ENCODE data around the gene COPS2.
"Not testable (repeated sequence)": the region's sequence is repeated elsewhere in the genome, so short reads cannot be mapped to it uniquely, and the experiment has no call there.

Gene COPS2

GRCh38 chr15:49155110-49155833 is at the start of gene COPS2:
TSS of gene COPS2 (minus strand) at chr15:49155599. CDS start at chr15:49155578, 21 bp downstream.
- DNase-seq, result peak; percentile 81

DNA sequence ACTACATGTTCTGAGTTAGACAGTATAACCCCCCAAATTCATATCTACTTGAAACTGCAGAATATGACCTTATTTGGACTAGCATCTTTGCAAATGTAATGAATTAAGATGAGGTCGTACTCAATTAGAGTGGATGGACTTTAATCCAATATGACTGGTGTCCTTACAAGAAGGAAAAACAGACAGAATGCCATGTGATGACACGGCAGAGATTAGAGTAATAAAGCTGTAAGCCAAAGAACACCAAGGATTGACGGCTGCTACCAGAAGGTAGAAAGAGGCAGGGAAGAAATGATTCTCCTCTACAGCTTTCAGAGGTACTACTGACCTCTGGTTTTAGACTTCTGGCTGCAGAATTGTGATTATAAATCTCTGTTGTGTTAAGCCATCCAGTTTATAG is 44.9 kb upstream of the COPS2 start:
- no peak for DNase-seq

- DNase-seq, result no peak
Observed at GRCh38 chr15:49199666-49200065, 44.3 kb upstream of the COPS2 start.

GRCh38 chr15:49196856-49197255 is 41.5 kb upstream of the COPS2 start:
- no peak for DNase-seq

DNA sequence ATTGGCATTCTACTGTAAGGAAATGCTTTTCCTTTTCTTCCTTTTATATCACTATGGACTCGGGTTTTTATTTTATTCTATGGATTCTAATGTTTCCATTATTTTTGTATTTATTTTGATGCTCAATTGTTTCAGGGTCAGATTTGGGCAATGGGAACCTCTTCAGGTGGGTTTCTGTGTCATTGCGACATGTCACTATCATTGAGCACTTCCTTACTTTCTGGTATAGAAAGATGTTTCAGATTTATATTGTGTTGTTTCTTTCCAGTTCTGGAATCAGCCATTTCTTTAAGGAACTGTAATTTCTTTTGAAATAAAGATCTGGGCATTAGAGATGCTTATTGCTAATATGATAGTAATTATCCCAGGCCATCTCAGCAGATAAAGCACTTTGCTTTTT is 36.5 kb upstream of the COPS2 start:
- no peak for DNase-seq

DNA sequence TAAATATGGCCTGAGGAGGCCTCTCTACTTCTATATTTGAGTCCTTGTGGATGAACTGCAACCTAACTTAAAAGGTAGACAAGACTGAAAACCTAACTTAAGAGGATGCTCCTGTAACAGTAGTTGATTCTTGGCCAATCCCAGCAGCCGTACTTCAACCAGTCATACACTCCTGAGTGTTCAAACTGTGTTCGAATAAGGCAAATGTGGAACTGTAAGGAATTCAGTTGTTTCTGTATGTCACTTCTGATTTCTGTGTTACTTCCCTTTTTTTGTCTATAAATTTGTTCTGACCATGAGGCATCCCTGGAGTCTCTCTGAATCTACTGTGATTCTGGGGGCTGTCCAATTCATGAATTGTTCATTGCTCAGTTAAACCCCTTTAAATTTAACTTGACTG is 35.2 kb upstream of the COPS2 start:
- no peak for DNase-seq

DNA sequence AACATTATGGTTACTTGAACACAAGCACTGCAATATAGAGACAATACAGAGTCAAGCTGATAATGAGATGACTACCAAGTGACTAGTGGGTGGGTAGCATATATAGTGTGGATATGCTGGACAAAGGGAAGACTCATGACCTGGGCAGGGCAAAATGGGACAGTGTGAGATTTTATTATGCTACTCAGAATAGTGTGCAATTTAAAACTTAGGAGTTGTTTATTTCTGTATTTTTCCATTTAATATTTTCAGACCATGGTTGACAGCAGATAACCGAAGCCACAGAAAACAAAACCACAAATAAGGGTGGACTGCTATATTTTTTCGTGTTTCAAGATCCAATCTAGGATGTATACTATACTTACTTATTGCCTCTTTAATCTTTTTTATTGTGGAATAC is 34.2 kb upstream of the COPS2 start:
- no peak for DNase-seq

- no peak for DNase-seq
Observed at GRCh38 chr15:49188933-49189332, 33.5 kb upstream of the COPS2 start.

- no peak for DNase-seq
Observed at GRCh38 chr15:49187549-49188245, 32.3 kb upstream of the COPS2 start.

- no peak for DNase-seq
Observed at GRCh38 chr15:49185473-49185872, 30.1 kb upstream of the COPS2 start.

DNA sequence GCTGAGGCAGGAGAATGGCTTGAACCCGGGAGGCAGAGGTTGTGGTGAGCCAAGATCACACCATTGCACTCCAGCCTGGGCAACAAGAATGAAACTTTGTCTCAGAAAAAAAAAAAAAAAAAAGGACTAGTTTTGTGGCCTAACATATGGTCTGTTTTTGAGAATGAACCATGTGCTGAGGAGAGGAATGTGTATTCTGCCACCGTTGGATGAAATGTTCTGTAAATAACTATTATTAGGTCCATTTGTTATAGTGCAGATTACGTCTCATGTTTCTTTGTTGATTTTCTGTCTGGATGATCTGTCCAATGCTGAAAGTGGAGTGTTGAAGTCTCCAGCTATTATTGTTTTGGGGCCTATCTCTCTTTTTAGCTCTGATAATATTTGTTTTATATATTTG is 28.3 kb upstream of the COPS2 start:
- not testable (repeated sequence) for DNase-seq

GRCh38 chr15:49182128-49182527 is 26.7 kb upstream of the COPS2 start:
- DNase-seq, result no peak

GRCh38 chr15:49179433-49180190 is 24.2 kb upstream of the COPS2 start:
- DNase-seq, result no peak

DNA sequence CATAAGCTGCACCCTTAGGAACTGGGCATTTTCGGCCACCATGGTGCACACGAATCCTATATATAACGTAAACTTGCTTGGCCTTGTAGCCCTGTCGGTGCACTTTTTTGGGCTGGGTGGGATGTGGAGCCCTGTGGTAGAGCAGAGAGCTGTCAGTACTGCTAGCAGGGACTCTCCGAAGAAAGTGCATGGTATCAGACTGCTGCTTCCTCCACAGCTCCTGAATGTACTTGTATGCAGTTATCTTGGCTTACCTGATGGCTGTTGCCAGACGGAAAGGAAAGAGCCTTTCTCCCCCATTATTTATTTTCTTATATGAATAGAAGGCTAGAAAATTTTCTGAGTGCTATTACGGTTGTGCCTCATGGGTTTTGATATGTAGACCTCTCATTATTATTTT is 23.1 kb upstream of the COPS2 start:
- no peak for DNase-seq

GRCh38 chr15:49175582-49176397 is 20.4 kb upstream of the COPS2 start:
- DNase-seq, result not testable (repeated sequence)

GRCh38 chr15:49174902-49175301 is 19.5 kb upstream of the COPS2 start:
- DNase-seq, result no peak

DNA sequence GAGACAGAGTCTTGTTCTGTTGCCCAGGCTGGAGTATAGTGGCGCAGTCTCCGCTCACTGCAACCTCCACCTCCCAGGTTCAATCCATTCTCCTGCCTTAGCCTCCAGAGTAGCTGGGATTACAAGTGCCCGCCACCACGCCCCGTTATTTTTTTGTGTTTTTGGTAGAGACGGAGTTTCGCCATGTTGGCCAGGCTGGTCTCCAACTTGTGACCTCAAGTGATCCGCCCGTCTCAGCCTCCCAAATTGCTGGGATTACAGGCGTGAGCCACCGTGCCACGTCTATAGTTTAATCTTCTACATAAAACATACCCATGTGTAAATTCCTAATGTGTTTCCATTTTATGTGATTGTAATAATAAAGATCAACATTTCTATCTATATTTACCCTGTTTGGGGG is 16.4 kb upstream of the COPS2 start:
- no peak for DNase-seq

DNA sequence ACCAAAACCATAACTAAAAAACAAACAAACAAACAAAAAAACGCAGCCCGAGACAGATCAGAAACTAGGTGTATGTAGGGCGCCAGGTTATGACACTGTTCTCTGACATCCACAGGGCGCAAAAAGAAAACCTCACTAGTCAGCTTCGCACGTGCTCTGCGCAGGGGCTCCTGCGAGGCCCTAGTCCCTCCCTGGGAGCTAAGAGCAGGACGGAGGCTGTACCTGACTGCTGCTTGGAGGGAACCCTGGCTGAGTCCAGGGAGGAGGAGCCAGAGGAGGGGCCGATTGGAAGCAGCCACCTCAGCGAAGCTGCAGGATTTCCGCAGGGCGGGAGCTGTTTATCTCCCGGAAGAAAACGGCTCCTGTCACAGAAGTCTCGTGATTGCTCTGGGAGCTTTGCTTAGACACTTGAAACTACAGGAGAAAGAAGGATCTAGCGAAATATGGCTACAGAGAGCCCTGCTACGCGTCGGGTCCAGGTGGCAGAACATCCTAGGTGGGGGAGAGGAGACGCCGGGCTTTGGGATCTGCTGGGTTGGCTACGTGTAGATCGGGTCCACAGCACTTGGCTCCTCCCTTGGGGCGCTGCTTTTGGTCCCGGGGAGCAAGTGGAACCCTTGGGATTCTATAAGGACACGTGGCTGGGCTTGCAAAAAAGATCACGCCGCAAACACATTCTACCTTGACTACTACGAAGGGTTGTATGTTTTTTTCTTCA is 14.6 kb upstream of the COPS2 start, which contains the start of gene GALK2:
GALK2 (plus strand) TSS at position 368 of the 718 bp plus-strand sequence; CDS start at position 444, 76 bp downstream.
- peak; percentile 52 for DNase-seq

DNA sequence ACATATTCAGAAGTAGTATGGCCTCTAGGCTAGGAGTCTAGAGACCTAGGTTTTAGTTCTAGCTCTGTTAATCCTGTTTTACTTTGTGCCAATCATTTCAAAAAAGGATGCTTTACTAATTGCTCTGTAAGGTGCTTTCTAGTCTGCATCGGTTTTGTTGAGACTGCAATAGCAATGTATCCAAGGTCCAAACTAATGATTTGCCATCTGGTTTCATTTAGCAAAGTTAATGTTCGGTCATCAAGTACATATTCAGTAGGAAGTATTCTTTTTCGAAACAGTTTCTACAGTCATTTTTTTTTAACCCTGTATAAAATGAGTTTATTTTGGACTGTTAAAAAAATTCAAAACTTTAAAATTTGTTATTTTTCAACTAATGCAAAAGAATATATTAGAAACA is 12.6 kb upstream of the COPS2 start:
- DNase-seq, result no peak

- no peak for DNase-seq
Observed at GRCh38 chr15:49164865-49165264, 9.5 kb upstream of the COPS2 start.

DNA sequence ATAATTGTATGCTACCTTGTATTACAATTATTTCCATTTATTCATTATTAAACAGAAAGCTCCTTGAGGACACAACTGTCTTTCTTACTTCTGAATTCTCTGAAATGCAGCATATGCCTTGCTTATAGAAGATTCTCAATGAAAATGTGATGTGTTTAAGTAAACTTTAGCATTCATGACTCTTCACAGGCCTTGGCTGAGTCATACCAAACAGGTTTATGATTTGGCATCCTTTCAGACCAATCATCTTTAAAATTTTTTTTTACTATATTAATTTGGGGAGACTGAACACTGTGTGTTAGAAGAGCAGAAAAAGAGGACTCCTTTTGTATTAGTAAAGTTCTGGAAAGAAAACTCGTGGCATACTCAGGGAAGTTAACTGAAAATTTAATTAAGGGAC is 8.3 kb upstream of the COPS2 start:
- DNase-seq, result no peak

Data from NCI-H2029 treated with DMSO at 0.1 percent for 48 hours (cell line).